ENCODE data around the gene MN1.

DNA sequence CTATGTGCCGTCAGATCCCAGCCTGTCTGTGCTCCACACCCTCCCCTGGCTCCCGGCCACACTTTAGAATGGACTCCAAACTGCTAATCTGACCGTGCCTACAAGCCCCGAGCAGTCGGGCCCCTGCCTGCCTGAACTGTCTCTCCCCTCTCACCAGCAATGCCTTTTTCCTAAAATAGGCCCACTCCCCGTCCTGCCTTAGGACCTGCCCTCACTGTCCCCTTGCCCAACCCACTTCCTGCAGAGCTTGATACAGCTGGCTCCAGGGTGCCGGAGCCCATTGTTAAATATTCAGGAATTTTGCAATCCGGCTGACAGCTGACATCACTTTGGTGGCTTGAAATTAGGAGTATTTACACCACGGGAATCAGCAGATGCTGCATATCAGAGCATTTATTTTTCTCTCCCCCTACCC lies 21.4 kb downstream of the MN1 start:
- TF ChIP-seq, protein P1, sequence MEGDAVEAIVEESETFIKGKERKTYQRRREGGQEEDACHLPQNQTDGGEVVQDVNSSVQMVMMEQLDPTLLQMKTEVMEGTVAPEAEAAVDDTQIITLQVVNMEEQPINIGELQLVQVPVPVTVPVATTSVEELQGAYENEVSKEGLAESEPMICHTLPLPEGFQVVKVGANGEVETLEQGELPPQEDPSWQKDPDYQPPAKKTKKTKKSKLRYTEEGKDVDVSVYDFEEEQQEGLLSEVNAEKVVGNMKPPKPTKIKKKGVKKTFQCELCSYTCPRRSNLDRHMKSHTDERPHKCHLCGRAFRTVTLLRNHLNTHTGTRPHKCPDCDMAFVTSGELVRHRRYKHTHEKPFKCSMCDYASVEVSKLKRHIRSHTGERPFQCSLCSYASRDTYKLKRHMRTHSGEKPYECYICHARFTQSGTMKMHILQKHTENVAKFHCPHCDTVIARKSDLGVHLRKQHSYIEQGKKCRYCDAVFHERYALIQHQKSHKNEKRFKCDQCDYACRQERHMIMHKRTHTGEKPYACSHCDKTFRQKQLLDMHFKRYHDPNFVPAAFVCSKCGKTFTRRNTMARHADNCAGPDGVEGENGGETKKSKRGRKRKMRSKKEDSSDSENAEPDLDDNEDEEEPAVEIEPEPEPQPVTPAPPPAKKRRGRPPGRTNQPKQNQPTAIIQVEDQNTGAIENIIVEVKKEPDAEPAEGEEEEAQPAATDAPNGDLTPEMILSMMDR (IDR thresholded peaks at IDR 0.05; ENCODE audit: low read depth, low read length), result no peak
- TF ChIP-seq POLR2A (IDR thresholded peaks at IDR 0.05; ENCODE audit: extremely low read depth, insufficient read length), result no peak

All from NB4 (cell line).